HG02840 (cell line): ENCODE results near the gene RBP2.

Source experiments
- ATAC-seq: cut with Tn5 transposase; IDR thresholded peaks from one replicate; pipeline ENCODE4 v1.9.1; 2021; ENCODE audit warnings: mild to moderate bottlenecking, moderate library complexity, moderate number of reproducible peaks; ENCODE audit not compliant: unreplicated experiment, low FRiP score

Gene RBP2

GRCh38 chr3:139476348-139476747 is at the start of gene RBP2:
RBP2 (minus strand) TSS chr3:139476516; CDS start chr3:139476459, 57 bp downstream.
- no peak for ATAC-seq

DNA sequence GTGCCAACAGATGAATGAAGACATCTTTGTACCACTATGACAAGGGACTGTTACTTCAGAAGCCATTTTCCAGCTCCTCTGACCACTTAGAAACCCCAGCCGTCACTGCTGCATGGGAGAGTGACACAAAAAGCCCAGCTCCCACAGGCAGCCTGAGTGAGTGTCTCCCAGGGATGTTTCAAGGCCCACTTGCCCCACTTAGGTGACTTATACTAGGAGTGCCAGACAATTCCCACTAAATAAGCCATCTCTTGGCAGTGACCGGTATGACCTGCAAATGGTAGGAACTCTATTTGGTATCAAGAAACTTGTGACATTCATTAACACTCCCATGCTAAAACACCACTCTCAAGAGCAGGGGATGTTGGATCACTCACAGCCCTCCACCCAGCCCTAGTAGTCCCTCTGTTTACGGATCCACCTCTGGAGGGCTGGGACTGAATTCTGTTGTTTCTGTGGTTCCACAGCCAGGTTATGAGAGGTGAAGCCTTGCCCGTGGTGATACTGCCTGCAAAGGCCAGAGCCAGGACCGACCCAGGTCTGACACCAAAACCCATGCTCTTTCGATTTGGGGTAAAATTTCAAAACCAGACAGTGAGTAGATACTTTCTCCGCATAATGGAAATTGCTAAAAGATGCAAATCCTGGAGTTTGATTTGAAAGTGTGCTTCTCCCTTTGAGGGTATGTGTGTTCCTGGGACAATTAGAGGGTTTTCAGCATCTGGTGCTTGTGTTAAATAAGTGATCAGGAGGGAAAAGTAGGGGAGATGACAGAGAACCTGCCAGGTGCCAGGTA is 48.7 kb upstream of the RBP2 start:
- no peak for ATAC-seq

- ATAC-seq: no peak
Observed at GRCh38 chr3:139523718-139524117, 47.4 kb upstream of the RBP2 start.

- ATAC-seq: no peak
Observed at GRCh38 chr3:139523166-139523565, 46.9 kb upstream of the RBP2 start.

GRCh38 chr3:139522421-139522820 is 46.1 kb upstream of the RBP2 start:
- ATAC-seq: no peak

DNA sequence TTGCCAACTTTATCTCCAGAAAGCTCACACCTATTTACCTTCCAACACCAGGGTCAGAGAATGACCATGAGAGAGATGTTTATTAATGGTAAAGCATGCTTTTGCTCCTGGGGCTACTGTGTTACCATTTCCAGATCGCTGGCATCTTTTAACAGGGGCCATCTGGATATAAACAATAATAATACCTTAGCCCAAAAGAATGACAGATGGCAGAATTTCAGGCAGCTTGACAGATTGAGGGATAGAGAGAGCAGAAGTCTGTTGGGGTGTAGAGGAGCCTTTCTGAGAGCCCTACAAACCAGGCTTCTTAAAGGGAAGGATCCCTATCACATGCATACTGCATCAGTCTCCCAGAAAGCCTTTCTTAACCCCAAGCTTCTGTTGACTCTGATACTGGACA is 45.5 kb upstream of the RBP2 start:
- no peak for ATAC-seq

DNA sequence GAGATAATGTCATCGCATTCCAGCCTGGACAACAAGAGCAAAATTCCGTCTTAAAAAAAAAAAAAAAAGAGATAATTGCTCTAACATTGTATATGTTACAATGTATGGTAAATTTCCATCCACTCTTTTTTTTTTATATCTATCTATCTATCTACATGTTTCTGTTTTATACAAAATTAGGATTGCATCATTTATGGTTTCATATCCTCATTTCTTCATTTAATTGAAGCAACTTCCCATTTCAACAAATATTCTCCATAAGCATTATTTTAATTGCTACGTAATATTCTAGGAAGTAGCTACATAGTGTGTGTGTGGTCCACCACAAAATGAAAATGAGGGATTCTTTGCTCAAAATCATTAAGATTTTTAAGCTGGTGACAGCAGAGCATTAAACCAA is 44.8 kb upstream of the RBP2 start:
- ATAC-seq: no peak

- ATAC-seq: no peak
Observed at GRCh38 chr3:139519998-139520737, 43.9 kb upstream of the RBP2 start.

DNA sequence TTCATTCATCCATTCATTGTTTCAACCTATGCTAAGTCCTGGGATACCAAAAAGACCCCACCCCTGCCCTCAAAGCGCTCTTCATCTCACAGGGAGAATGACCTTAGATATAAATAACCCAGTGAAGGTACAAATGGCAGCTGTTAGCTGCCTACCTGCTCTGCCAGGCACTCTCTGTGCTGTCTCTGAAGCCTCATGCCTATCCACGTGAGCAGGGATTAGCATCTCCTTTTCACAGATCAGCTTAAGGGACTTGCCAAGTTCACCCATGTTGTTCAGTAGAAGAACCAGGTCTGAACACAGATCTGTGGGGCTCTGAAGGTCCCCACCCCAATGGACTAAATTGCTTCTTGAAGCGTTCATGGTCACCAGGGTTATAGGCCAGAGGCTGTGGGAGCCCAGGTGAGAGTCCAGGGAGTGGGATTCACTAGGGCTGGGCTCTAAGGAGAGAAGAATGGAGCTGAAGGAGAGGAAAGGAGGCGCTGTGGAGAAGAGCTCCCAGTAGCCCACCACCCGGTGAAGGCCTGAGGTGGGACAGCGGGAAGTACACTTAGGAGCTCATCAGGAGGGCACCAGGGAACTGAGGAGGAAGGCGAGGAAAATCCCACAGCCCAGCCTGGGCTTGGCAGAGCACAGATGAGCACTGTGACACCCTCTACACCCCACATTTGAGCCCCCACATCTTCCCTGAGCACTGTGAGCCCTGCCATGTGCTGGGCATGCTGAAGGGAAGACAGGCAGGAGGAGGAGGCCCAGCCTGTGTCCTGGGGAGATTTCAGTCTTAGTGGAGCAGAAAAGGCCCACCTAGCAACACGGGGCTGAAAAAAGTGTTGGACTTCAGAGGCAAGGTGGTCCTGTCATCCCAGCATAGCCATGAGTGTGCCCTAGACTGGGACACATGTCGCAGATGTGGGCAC is 42.9 kb upstream of the RBP2 start:
- ATAC-seq: no peak

- ATAC-seq: no peak
Observed at GRCh38 chr3:139518306-139518705, 42.0 kb upstream of the RBP2 start.

GRCh38 chr3:139517321-139518065 is 41.2 kb upstream of the RBP2 start:
- ATAC-seq: no peak

DNA sequence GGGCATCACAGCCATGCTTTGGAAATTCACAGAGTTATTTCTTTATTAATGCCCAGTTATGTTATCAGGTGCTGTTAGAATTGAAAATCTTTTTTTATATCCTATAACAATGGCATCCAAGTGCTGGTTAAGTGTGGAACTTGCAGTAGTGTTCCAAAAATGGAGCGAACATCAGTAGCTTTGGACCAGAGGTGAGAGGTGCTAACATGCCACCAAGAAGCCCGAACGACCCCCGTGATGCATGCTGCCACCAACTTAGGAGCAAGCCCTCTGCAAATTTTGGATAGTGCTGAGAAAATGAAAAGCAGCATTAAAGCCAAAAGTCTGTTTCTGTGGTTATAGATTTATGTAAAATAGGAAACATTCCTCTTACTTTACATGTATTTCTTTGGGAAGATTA is 38.4 kb upstream of the RBP2 start:
- ATAC-seq: no peak

GRCh38 chr3:139509631-139510030 is 33.3 kb upstream of the RBP2 start:
- ATAC-seq: no peak

GRCh38 chr3:139506766-139507165 is 30.4 kb upstream of the RBP2 start:
- ATAC-seq: no peak

- no peak for ATAC-seq
Observed at GRCh38 chr3:139505829-139506386, 29.6 kb upstream of the RBP2 start.

GRCh38 chr3:139499536-139499935 is 23.2 kb upstream of the RBP2 start:
- no peak for ATAC-seq

DNA sequence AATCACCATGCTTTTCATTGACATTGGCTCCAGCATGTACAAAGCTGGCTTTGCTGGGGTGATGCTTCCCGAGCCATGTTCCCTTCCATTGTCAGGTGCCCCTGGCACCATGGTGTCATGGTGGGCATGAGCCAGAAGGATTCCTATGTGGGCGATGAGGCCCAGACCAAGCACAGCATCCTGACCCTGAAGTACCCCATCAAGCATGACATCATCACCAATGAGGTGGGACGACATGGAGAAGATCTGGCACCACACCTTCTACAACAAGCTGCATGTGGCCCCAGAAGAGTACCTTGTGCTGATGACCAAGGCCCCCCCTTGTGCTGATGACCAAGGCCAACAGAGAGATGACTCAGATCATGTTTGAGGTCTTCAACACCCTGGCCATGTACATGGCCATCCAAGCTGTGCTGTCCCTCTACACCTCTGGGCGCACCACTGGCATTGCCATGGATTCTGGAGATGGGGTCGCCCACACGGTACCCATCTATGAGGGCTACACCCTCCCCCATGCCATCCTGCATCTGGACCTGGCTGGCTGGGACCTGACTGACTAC is 17.6 kb upstream of the RBP2 start:
- no peak for ATAC-seq

- no peak for ATAC-seq
Observed at GRCh38 chr3:139491966-139492365, 15.7 kb upstream of the RBP2 start.

DNA sequence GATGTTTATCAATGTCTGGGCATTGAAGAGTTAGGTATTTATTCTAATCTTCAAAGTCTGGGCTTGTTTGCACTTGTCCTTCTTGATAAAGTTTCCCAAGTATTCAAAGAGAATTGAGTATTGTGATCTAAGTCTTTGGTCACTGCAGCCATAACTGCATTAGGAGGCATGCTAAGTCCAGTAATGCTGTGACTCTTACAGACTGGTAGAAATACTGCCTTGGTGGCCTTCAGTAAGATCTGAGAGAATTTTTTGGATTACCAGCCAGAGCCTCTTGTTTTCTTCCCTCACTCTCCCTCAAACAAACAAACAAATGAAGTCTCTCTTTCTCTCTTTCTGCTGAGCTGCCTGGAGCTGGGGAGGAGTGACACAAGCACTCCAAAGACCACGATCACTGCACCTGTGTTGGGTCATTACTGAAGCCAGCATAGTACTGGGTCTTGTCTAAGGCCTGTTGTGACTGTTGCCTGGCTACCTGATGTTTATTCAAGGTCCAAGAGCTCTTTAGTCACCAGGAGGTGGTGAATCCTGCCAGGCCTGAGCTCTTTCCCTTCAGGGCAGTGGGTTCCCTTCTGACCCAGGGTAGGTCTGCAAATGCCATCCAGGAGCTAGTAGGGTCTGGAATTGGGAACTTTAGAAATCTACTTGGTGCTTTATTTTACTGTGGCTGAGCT is 14.8 kb upstream of the RBP2 start:
- no peak for ATAC-seq
